GM18498 (cell line): ENCODE results near the gene DARS1.

Experiments
- ATAC-seq: cut with Tn5 transposase; IDR thresholded peaks from one replicate; pipeline ENCODE4 v1.9.1; 2021; ENCODE audit warnings: mild to moderate bottlenecking, moderate library complexity; ENCODE audit not compliant: unreplicated experiment

Gene DARS1

GRCh38 chr2:135985018-135985825 lies at the start of gene DARS1:
TSS of gene DARS1 (minus strand) at chr2:135985626. CDS start at chr2:135985468, 158 bp downstream.
- ATAC-seq: peak; percentile 90

- ATAC-seq: no peak
Measured at GRCh38 chr2:136034629-136035028, 49.2 kb upstream of the DARS1 start.

GRCh38 chr2:136032817-136033535 lies 47.5 kb upstream of the DARS1 start:
- no peak for ATAC-seq

- ATAC-seq: no peak
Measured at GRCh38 chr2:136032192-136032591, 46.8 kb upstream of the DARS1 start.

GRCh38 chr2:136031711-136032110 lies 46.3 kb upstream of the DARS1 start:
- ATAC-seq: no peak

- ATAC-seq: no peak
Measured at GRCh38 chr2:136030406-136030805, 45.0 kb upstream of the DARS1 start.

- peak; percentile 79 for ATAC-seq
Measured at GRCh38 chr2:136029149-136029548, 43.7 kb upstream of the DARS1 start.

- ATAC-seq: no peak
Measured at GRCh38 chr2:136028001-136028400, 42.6 kb upstream of the DARS1 start.

GRCh38 chr2:136027112-136027511 lies 41.7 kb upstream of the DARS1 start:
- no peak for ATAC-seq

- ATAC-seq: peak; percentile 72
Measured at GRCh38 chr2:136025057-136025973, 39.9 kb upstream of the DARS1 start.

GRCh38 chr2:136024616-136025015 lies 39.2 kb upstream of the DARS1 start:
- no peak for ATAC-seq

- no peak for ATAC-seq
Measured at GRCh38 chr2:136024185-136024584, 38.8 kb upstream of the DARS1 start.

- ATAC-seq: no peak
Measured at GRCh38 chr2:136023416-136023815, 38.0 kb upstream of the DARS1 start.

- no peak for ATAC-seq
Measured at GRCh38 chr2:136022396-136023146, 37.1 kb upstream of the DARS1 start.

- no peak for ATAC-seq
Measured at GRCh38 chr2:136021976-136022375, 36.5 kb upstream of the DARS1 start.

- no peak for ATAC-seq
Measured at GRCh38 chr2:136021406-136021805, 36.0 kb upstream of the DARS1 start.

GRCh38 chr2:136020831-136021230 lies 35.4 kb upstream of the DARS1 start:
- no peak for ATAC-seq

GRCh38 chr2:136019825-136020224 lies 34.4 kb upstream of the DARS1 start:
- no peak for ATAC-seq

- ATAC-seq: peak; percentile 70
Measured at GRCh38 chr2:136019306-136019705, 33.9 kb upstream of the DARS1 start.

- ATAC-seq: no peak
Measured at GRCh38 chr2:136017786-136018185, 32.4 kb upstream of the DARS1 start.
